Astrocyte (in vitro differentiated cells and primary cell): ENCODE measurements around the gene MRPL40. TPM values are rescaled to one million over a fixed set of nuclear protein-coding genes. Genes with fewer than 3 reads are reported as not detected.
A peak's percentile ranks its signal among the peaks of the same experiment; 100 is the strongest.

Experiments
- DNase-seq: peaks from one replicate; pipeline ENCODE4 v3.0.0-alpha.2; 2010; ENCODE audit warnings: low read depth
- FAIRE-seq: peaks from 2 replicates; lab custom pipeline; 2011; peaks lifted over from hg19 to GRCh38; lab: Jason Lieb, UNC
- H2AFZ ChIP-seq: 2 replicates; pipeline ENCODE4 v1.6.0; 2012; ENCODE audit warnings: low read depth, low read length, inconsistent platforms
- H3K27ac ChIP-seq: 2 replicates; pipeline ENCODE4 v1.5.1; 2011; ENCODE audit warnings: low read depth, low read length, inconsistent platforms
- H3K27me3 ChIP-seq: 2 replicates; pipeline ENCODE4 v1.6.0; 2011; ENCODE audit warnings: low read length, inconsistent platforms; ENCODE audit not compliant: insufficient read depth
- H3K36me3 ChIP-seq: 2 replicates; pipeline ENCODE4 v1.5.1; 2011; ENCODE audit warnings: low read length, inconsistent platforms; ENCODE audit not compliant: insufficient read depth
- H3K4me1 ChIP-seq: 2 replicates; pipeline ENCODE4 v1.5.1; 2011; ENCODE audit warnings: low read length, inconsistent platforms; ENCODE audit not compliant: insufficient read depth
- H3K4me2 ChIP-seq: 2 replicates; pipeline ENCODE4 v1.6.0; 2012; ENCODE audit warnings: low read length, inconsistent platforms
- H3K4me3 ChIP-seq: 2 replicates; pipeline ENCODE4 v1.5.1; 2011; ENCODE audit warnings: low read depth, mild to moderate bottlenecking, low read length, inconsistent platforms; ENCODE audit not compliant: insufficient read depth
- H3K79me2 ChIP-seq: 2 replicates; pipeline ENCODE4 v1.6.0; 2012; ENCODE audit warnings: mild to moderate bottlenecking, low read length, inconsistent platforms; ENCODE audit not compliant: insufficient read depth
- H3K9ac ChIP-seq: 2 replicates; pipeline ENCODE4 v1.6.0; 2012; ENCODE audit warnings: mild to moderate bottlenecking, low read length, inconsistent platforms
- H3K9me3 ChIP-seq: 2 replicates; pipeline ENCODE4 v1.5.1; 2012; ENCODE audit warnings: low read depth, mild to moderate bottlenecking, low read length, inconsistent platforms; ENCODE audit not compliant: insufficient read depth
- H4K20me1 ChIP-seq: 2 replicates; pipeline ENCODE4 v1.6.0; 2012; ENCODE audit warnings: low read length, inconsistent platforms; ENCODE audit not compliant: insufficient read depth
- H3K27ac Mint-ChIP-seq: one replicate; pipeline ENCODE4 v1.8.0; 2021; ENCODE audit warnings: mild to moderate bottlenecking, mixed read lengths; ENCODE audit not compliant: unreplicated experiment
- H3K27me3 Mint-ChIP-seq: one replicate; pipeline ENCODE4 v1.8.0; 2021; ENCODE audit warnings: low read depth, mixed read lengths; ENCODE audit not compliant: unreplicated experiment
- H3K36me3 Mint-ChIP-seq: one replicate; pipeline ENCODE4 v1.8.0; 2021; ENCODE audit warnings: low read depth, mixed read lengths; ENCODE audit not compliant: unreplicated experiment
- H3K4me1 Mint-ChIP-seq: one replicate; pipeline ENCODE4 v1.8.0; 2021; ENCODE audit warnings: low read depth, mixed read lengths; ENCODE audit not compliant: unreplicated experiment
- H3K4me3 Mint-ChIP-seq: one replicate; pipeline ENCODE4 v1.8.0; 2021; ENCODE audit warnings: mild to moderate bottlenecking, moderate library complexity, mixed read lengths; ENCODE audit not compliant: unreplicated experiment
- H3K9me3 Mint-ChIP-seq: one replicate; pipeline ENCODE4 v1.8.0; 2021; ENCODE audit warnings: mild to moderate bottlenecking, mixed read lengths; ENCODE audit not compliant: unreplicated experiment
- EZH2 ChIP-seq: IDR thresholded peaks from 2 replicates; pipeline ENCODE4 v1.6.1; 2012; ENCODE audit warnings: mild to moderate bottlenecking, low read length, inconsistent platforms; ENCODE audit not compliant: insufficient read depth
- total RNA-seq: library from RNA; stranded (reverse); gene quantifications from 2 replicates; pipeline ENCODE4 v1.2.1, GENCODE V29; 2021
- TF ChIP-seq, protein P1 (sequence below): IDR thresholded peaks from 2 replicates; pipeline ENCODE4 v1.5.1; 2011; ENCODE audit warnings: low read depth, mild to moderate bottlenecking, inconsistent platforms, low read length, moderate library complexity; ENCODE audit not compliant: insufficient read depth

The MRPL40 gene
- total RNA-seq, 1 donor from 2014 or later: 34.7 TPM

DNA sequence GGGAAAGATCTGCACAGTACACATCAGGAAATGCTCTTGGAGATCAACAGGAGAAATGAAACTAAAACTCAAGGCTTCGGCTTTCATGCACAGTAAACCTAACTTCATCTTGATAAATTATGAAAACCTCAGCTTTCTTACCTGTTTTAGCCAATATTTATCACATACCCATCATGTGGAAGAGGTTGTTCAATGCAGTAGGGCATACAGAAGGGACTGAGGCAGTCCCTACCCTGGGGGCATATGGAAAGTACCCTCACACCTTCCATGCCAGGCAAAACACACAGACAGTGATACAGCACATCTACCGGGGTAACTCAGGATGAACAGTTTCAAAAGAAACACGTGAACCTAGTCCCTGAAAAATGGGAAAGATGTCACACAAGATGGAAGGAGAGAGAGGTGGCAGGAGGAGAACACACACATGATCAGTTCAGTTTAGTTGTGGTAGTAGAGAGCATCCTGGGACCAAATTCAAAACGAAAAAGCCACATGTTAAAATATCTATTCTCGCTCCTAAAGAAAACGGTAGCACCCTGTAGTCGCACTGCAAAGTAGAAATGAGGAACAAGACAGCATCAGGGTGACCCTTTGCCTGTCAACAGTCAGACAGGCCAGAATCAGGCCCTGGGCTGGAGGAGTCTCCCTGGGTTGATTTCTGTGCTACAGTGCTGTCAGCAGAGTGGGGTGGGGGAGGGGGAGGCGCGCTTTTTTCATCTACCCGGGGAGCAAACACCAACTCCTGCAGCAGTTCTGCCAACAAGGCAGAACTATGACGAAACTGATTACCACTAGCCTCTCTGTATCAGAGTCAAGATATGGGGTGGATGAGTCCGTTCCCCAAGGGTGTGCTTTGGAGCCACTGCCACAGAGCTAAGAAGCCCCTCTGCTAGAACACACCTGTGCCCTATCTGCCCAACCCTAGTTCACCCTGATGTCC is 2.1 kb upstream of the MRPL40 start:
- H3K79me2 ChIP-seq: peaks cover 69% of the 10 kb centered on the region
- peaks cover 15% of the 10 kb centered on the region for H3K4me1 ChIP-seq
- H3K36me3 ChIP-seq: peaks cover 3% of the 10 kb centered on the region
- peak overlapping the region; percentile 82 for H3K4me3 ChIP-seq
- H3K27me3 ChIP-seq: no peaks in the 10 kb centered on the region
- FAIRE-seq (no peak), DNase-seq (peak; percentile 70)
- H3K9me3 Mint-ChIP-seq: no peaks in the 10 kb centered on the region
- H3K4me1 Mint-ChIP-seq: peaks cover 18% of the 10 kb centered on the region
- H3K27ac Mint-ChIP-seq: peak overlapping the region; percentile 51
- H3K27me3 Mint-ChIP-seq: no peaks in the 10 kb centered on the region
- H4K20me1 ChIP-seq: peaks cover 49% of the 10 kb centered on the region
- peak overlapping the region; percentile 85 for H3K9ac ChIP-seq
- TF ChIP-seq EZH2: no peak
- TF ChIP-seq, protein P1, sequence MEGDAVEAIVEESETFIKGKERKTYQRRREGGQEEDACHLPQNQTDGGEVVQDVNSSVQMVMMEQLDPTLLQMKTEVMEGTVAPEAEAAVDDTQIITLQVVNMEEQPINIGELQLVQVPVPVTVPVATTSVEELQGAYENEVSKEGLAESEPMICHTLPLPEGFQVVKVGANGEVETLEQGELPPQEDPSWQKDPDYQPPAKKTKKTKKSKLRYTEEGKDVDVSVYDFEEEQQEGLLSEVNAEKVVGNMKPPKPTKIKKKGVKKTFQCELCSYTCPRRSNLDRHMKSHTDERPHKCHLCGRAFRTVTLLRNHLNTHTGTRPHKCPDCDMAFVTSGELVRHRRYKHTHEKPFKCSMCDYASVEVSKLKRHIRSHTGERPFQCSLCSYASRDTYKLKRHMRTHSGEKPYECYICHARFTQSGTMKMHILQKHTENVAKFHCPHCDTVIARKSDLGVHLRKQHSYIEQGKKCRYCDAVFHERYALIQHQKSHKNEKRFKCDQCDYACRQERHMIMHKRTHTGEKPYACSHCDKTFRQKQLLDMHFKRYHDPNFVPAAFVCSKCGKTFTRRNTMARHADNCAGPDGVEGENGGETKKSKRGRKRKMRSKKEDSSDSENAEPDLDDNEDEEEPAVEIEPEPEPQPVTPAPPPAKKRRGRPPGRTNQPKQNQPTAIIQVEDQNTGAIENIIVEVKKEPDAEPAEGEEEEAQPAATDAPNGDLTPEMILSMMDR: no peak
- H3K4me3 Mint-ChIP-seq: peak overlapping the region; percentile 85
- peak overlapping the region; percentile 76 for H3K27ac ChIP-seq
- no peak overlapping the region for H2AFZ ChIP-seq
- no peaks in the 10 kb centered on the region for H3K9me3 ChIP-seq
- H3K4me2 ChIP-seq: peak overlapping the region; percentile 96
- H3K36me3 Mint-ChIP-seq: peaks cover 9% of the 10 kb centered on the region

DNA sequence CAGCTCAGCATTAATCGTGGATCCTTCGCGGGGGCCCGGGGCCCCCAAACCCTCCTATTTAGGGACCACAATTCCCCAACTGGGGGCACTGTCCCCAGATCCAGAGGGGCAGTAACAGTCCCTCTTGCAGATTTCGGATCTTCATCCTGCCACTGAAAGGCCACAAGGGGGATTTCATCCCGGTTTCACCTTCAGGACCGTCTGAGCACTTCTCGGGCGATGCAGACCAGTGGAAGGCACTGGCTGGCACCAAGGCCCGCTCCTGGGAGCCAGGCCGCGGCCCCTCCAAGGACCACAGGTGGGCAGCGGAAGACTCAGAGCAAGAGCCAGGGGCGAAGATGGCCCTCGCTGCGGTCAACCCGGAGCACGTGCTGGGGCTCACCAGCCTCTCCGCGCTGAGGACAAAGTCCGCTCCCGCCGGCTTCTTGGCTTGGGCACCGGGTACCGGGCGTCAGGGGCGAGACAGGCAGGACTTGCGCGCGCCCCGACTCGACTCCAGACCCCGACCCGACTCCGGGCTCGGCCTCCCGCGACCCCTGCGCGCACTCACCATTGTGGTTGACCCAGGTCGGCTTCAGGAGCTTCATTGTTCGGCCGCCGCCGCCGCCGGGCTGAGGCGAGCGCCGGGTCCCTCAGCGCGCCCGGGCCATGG is 1.3 kb upstream of the MRPL40 start:
- DNase-seq (no peak), FAIRE-seq (no peak)
- H3K36me3 ChIP-seq: peaks cover 9% of the 10 kb centered on the region
- Mint-ChIP-seq H3K36me3 (peaks cover 11% of the 10 kb centered on the region), H3K27me3 (no peaks in the 10 kb centered on the region), H3K27ac (peak overlapping the region; percentile 51), H3K9me3 (no peaks in the 10 kb centered on the region), H3K4me3 (peak overlapping the region; percentile 85), H3K4me1 (peaks cover 18% of the 10 kb centered on the region)
- peak overlapping the region; percentile 85 for H3K9ac ChIP-seq
- H4K20me1 ChIP-seq: peaks cover 44% of the 10 kb centered on the region
- peak overlapping the region; percentile 49 for H2AFZ ChIP-seq
- H3K4me1 ChIP-seq: peaks cover 15% of the 10 kb centered on the region
- peak overlapping the region; percentile 96 for H3K4me2 ChIP-seq
- no peaks in the 10 kb centered on the region for H3K9me3 ChIP-seq
- H3K79me2 ChIP-seq: peaks cover 64% of the 10 kb centered on the region
- TF ChIP-seq EZH2: no peak
- TF ChIP-seq, protein P1: peak; percentile 11
- no peaks in the 10 kb centered on the region for H3K27me3 ChIP-seq
- H3K4me3 ChIP-seq: peak overlapping the region; percentile 82
- H3K27ac ChIP-seq: peak overlapping the region; percentile 76
